CD4-positive, alpha-beta T cell treated with Interleukin-6 at 100 ng/mL for 8 hours (primary cell): Measurements from ENCODE around the gene PRTN3.
"Not testable (repeated sequence)": the region's sequence is repeated elsewhere in the genome, so short reads cannot be mapped to it uniquely, and the experiment has no call there.

ENCODE experiments used
- DNase-seq: peaks from one replicate; pipeline ENCODE4 v3.0.0-alpha.2; 2020; ENCODE audit warnings: mixed read lengths, low spot score

PRTN3 gene

GRCh38 chr19:883661-884211 lies 42.9 kb downstream of the PRTN3 start:
- DNase-seq = no peak

GRCh38 chr19:884420-885211 lies 43.8 kb downstream of the PRTN3 start:
- no peak for DNase-seq

GRCh38 chr19:885536-886224 lies 44.9 kb downstream of the PRTN3 start:
- DNase-seq = no peak

GRCh38 chr19:887072-887471 lies 46.3 kb downstream of the PRTN3 start:
- DNase-seq = no peak

GRCh38 chr19:887599-887998 lies 46.8 kb downstream of the PRTN3 start:
- DNase-seq = no peak

- no peak for DNase-seq
These were observed 48.0 kb downstream of the PRTN3 start for GRCh38 chr19:888581-889385.

- no peak for DNase-seq
These were observed 49.0 kb downstream of the PRTN3 start for GRCh38 chr19:889662-890295.

- no peak for DNase-seq
These were observed 50.0 kb downstream of the PRTN3 start for GRCh38 chr19:890831-891230.

- DNase-seq = not testable (repeated sequence)
These were observed 50.8 kb downstream of the PRTN3 start for GRCh38 chr19:891421-892200.

GRCh38 chr19:892243-892893 lies 51.6 kb downstream of the PRTN3 start:
- no peak for DNase-seq

- DNase-seq = peak; percentile 91
These were observed 52.3 kb downstream of the PRTN3 start, which contains the start of the genes MED16 and RNU6-9 for GRCh38 chr19:892894-893689. Gene MED16, minus strand, starts transcription at chr19:893187. Its CDS starts 2,056 bp downstream, at chr19:891131. Gene RNU6-9, plus strand, starts transcription at chr19:893484.

GRCh38 chr19:896434-896833 lies 55.6 kb downstream of the PRTN3 start:
- no peak for DNase-seq

- DNase-seq = no peak
These were observed 56.2 kb downstream of the PRTN3 start for GRCh38 chr19:896999-897398.

- no peak for DNase-seq
These were observed 56.7 kb downstream of the PRTN3 start for GRCh38 chr19:897442-898039.
